Activated naive CD8-positive, alpha-beta T cell (primary cell): ENCODE measurements around the gene NSMF.
"Not testable (repeated sequence)": the region's sequence is repeated elsewhere in the genome, so short reads cannot be mapped to it uniquely, and the experiment has no call there.

ENCODE experiments used
- H3K27ac Mint-ChIP-seq: one replicate; pipeline ENCODE4 v1.8.0; 2021; ENCODE audit warnings: mixed read lengths
- H3K27me3 Mint-ChIP-seq: one replicate; pipeline ENCODE4 v1.8.0; 2021; ENCODE audit warnings: mixed read lengths
- H3K36me3 Mint-ChIP-seq: one replicate; pipeline ENCODE4 v1.8.0; 2021; ENCODE audit warnings: mixed read lengths
- H3K4me1 Mint-ChIP-seq: one replicate; pipeline ENCODE4 v1.8.0; 2021; ENCODE audit warnings: low read depth, mixed read lengths
- H3K4me3 Mint-ChIP-seq: one replicate; pipeline ENCODE4 v1.8.0; 2021; ENCODE audit warnings: mild to moderate bottlenecking, mixed read lengths
- H3K9me3 Mint-ChIP-seq: one replicate; pipeline ENCODE4 v1.8.0; 2021; ENCODE audit warnings: low read depth, mixed read lengths

The NSMF gene

DNA sequence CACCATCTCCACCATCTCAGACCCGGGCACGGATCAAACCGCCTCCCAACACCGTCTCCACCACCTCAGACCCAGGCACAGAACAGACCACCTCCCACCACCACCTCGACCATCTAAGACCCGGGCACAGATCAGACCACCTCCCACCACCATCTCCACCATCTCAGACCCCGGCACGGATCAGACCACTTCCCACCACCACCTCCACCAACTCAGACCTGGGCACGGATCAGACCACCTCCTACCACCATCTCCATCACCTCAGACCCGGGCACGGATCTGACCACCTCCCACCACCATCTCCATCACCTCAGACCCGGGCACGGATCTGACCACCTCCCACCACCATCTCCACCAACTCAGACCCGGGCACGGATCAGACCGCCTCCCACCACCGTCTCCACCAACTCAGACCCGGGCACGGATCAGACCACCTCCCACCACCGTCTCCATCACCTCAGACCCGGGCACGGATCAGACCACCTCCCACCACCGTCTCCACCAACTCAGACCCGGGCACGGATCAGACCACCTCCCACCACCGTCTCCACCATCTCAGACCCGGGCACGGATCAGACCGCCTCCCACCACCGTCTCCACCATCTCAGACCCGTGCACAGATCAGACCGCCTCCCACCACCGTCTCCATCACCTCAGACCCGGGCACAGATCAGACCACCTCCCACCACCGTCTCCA lies 7.4 kb upstream of the NSMF start:
- not testable (repeated sequence) for H3K27me3 Mint-ChIP-seq, H3K36me3 Mint-ChIP-seq, H3K9me3 Mint-ChIP-seq, H3K27ac Mint-ChIP-seq, H3K4me3 Mint-ChIP-seq
- peaks cover 20% of the 10 kb centered on the region for H3K4me1 Mint-ChIP-seq

DNA sequence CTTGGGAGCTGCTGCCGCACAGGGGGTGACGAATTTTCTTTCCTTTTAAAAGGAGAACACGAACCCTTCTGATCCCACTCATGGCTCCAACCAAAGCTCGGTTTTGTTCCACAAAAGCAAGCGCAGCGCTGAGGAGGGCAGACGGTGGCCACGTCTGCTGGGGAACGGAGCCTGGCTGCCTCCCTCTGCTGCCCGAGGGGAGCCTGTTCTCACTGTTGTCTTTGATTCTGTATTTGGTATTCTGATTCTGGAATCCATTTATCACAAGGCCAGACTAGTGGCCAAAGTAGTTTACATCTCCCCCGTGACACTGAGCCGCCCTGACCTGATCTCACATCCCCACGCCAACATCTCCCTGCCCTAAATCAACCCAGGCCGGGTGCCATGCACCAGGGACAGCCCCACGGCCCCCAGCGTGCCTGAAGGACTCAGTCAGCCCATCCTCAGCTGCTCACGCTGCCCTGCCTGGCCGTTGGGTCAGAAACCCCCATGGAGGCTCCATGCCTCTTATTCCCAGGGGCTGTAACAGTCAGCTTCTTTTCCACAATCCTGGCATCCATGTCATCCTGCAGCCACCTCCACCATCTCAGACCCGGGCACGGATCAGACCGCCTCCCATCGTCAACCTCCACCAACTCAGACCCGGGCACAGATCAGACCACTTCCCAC lies 6.7 kb upstream of the NSMF start:
- H3K9me3 Mint-ChIP-seq = no peaks in the 10 kb centered on the region
- peaks cover 1% of the 10 kb centered on the region for H3K36me3 Mint-ChIP-seq
- H3K4me3 Mint-ChIP-seq = no peak overlapping the region
- no peak overlapping the region for H3K27ac Mint-ChIP-seq
- no peaks in the 10 kb centered on the region for H3K27me3 Mint-ChIP-seq
- peaks cover 22% of the 10 kb centered on the region for H3K4me1 Mint-ChIP-seq

DNA sequence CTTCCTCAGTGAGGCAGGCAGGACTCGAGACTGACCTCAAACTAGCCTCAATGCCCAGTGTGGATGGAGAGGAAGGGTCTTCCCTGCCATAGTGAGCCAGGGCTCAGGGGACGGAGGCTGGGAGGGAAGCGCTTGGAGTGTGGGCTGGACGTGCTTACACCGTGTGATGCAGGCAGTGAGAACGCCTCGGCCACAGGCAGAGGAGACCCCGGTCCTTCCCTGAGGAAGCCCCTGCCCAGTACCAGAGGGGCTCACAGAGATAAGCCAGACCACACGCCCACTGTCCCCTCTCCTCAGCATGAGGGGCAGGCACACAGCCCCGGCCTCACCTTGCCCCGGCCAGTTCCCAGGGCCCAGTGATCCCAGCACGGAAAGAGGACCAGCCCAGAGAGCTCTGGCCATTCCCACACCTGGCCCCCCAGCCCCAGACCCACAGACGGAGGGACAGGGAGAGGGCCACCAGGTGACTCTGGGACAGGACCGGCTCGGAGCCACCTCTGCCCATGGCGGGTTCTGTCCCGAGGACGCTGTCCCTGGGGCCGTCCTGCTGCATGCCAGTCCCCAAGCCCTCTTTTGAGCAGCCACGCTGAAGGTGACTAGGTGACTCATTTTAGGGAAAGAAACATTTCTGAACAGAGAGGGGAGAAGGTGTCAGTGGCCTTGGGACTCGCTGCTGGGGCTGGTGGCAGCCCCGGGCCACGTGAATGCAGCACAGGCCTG lies 6.0 kb upstream of the NSMF start:
- no peaks in the 10 kb centered on the region for H3K27me3 Mint-ChIP-seq
- H3K4me1 Mint-ChIP-seq = peaks cover 19% of the 10 kb centered on the region
- H3K9me3 Mint-ChIP-seq = no peaks in the 10 kb centered on the region
- H3K4me3 Mint-ChIP-seq = no peak overlapping the region
- no peaks in the 10 kb centered on the region for H3K36me3 Mint-ChIP-seq
- H3K27ac Mint-ChIP-seq = no peak overlapping the region

DNA sequence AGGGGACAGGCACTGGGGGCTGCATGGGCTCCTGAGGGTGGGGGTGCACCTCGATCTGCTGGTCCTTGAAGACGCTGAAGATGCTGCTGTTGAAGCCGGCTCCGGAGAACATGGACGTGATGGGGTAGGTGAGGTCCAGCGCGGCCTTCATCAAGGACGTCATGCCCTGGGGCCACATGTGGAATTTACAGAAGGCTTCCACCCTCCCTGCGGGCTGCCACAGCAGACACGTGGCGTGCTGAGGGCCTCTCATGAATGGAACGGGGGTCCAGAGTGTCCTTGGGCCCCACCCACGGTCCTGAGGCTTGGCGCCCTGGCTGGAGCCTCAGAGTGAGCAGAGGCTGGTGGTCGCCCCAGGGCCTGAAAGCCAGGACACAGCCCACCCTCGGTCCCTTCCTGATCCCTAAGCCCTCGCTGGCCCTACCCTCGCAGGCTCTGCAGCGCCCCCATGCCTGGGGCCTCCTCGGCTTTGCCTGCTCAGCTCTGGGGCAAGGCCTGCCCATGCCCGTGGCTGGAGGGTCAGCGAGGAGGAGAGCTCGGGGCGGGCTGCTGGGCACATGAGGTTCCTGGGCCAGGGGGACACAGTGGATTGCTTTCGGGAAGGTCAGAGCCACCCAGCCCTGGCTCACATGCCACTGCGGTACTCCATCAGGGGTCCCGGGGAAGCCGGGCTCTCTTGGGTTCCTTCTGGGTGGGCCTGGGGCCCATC lies 5.3 kb upstream of the NSMF start:
- no peaks in the 10 kb centered on the region for H3K9me3 Mint-ChIP-seq
- H3K27ac Mint-ChIP-seq = no peak overlapping the region
- H3K4me3 Mint-ChIP-seq = no peak overlapping the region
- peaks cover 19% of the 10 kb centered on the region for H3K4me1 Mint-ChIP-seq
- no peaks in the 10 kb centered on the region for H3K27me3 Mint-ChIP-seq
- H3K36me3 Mint-ChIP-seq = no peaks in the 10 kb centered on the region

DNA sequence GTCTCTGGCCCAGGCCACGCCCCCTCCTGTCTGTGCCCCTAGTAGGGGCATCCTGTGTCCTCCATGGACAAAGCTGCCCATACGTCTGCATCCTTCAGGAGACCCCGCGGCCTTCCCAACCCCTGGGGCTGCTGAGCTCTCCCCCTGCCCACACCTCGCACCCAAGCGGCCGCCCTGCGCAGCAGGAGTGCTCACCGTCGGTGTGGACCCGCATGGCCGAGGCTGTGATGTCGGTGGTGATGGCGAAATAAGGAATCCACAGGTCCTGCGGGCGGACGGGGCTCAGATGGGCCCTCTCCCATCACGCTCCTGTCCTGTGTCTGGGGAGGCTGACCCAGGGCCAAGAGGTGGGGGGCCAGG lies 4.8 kb upstream of the NSMF start:
- Mint-ChIP-seq H3K9me3 (no peaks in the 10 kb centered on the region), H3K4me3 (no peak overlapping the region), H3K4me1 (peaks cover 18% of the 10 kb centered on the region), H3K27me3 (no peaks in the 10 kb centered on the region), H3K36me3 (no peaks in the 10 kb centered on the region), H3K27ac (no peak overlapping the region)

DNA sequence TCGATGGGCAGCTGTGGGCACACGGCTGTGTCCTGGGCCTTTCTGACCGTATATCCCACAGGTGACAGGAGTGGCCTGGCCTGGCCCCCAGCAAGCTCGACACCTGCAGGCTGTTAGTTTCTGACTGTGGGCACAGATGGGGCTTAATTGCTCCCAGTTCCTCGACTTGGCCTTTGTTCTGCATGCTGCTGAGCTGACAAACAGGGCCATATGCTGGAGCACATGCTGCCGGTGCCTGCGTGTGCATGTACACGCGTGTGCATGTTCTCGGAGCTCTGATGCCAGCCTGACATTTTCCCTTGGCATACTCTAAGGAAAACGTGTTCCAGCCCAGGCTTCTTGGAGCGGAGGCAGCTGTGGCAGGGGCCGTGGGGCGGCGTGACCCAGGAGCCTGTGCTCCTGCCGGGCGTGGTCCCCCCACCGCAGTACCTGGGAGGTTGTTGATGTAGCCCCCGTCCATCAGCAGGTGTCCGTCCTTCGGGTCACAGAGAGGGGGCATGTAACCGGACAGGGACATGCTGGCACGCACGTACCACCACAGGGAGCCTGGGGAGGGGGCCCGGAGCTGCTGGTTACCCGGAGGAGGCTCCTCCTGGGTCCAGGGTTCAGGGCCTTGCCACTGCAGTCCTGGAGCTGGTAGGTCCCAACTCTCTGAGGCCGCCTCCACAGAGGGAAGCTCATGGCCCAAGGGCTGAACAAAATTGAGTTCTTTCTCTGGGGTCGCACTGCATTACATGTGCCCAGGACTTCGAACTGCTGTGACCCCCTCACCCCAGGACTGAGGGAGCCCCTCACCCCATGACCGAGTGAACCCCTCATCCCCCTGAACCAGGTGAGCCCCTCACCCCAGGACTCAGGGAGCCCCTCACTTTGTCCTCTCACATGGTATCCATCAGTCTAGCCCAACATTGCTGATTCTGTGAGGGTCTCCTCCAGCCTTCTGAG lies 4.1 kb upstream of the NSMF start:
- H3K36me3 Mint-ChIP-seq = no peaks in the 10 kb centered on the region
- no peaks in the 10 kb centered on the region for H3K27me3 Mint-ChIP-seq
- peak overlapping the region; percentile 68 for H3K4me3 Mint-ChIP-seq
- H3K27ac Mint-ChIP-seq = peak overlapping the region; percentile 34
- no peaks in the 10 kb centered on the region for H3K9me3 Mint-ChIP-seq
- peaks cover 18% of the 10 kb centered on the region for H3K4me1 Mint-ChIP-seq

DNA sequence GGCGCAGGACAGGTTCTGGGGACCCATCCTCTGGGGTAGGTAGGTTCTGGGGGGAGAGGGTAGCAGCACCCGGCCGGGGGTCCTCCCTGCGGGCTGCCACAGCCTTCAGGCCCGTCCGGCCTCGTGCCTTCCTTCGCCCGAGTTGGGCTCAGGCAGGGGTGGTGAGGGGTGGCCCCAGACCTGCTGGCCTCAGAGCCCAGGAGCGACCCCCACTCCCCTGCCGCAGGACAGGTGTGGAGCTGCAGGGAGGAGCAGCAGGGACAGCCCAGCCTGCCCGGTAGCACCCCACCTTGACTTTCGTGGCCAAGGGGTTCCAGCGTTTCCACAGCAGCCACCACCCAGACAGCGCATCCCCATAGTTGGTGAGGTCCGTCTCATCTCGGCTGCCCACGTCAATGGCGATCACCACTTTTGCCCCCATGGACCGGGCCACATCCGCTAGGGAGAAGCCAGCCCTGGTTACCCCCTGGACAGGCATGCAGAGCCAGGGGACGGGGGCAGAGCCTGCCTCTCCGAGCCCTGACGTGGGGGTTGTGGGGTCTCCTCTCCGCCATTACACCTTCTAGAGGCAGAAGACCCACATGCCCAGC lies 3.4 kb upstream of the NSMF start:
- Mint-ChIP-seq H3K27ac (peak overlapping the region; percentile 34), H3K4me1 (peaks cover 18% of the 10 kb centered on the region), H3K36me3 (no peaks in the 10 kb centered on the region), H3K27me3 (no peaks in the 10 kb centered on the region), H3K4me3 (peak overlapping the region; percentile 76), H3K9me3 (no peaks in the 10 kb centered on the region)

DNA sequence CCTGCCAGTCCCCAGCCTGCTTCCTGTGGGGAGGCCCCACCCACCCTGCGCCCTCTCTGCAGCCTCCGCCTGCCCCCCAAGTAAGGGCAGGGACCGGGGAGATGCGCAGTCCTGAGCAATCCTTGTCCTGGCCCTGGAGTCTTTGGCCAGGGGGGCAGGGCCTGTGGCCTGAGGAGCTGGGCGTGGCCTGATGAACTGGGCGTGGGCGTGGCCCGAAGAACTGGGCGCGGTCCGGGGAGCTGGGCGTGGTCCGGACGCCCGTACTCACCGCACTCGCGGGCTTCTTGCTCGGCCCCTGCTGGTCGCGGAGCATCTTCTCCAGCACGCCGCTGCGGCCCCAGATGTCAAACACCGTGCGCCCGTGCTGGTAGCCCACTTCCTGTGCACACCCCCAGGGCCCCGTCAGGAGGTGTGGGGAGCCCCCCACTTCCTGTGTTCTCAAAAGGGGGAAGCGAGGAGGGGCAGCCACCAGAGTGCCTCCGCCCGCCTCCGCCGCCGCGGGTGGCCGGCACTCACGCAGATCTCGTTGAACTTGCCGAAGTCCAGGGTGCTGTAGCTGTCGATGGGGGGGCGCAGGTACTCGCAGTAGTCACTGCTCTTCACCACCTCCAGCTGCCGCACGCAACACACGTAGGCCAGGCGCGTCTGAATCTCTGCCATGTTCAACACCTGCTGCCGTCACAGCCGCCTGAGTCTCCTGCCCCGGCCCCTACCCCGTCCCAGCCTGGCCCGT lies 2.7 kb upstream of the NSMF start:
- Mint-ChIP-seq H3K4me1 (peaks cover 20% of the 10 kb centered on the region), H3K4me3 (peak overlapping the region; percentile 76), H3K9me3 (no peaks in the 10 kb centered on the region), H3K36me3 (no peaks in the 10 kb centered on the region), H3K27me3 (no peaks in the 10 kb centered on the region), H3K27ac (peak overlapping the region; percentile 81)

DNA sequence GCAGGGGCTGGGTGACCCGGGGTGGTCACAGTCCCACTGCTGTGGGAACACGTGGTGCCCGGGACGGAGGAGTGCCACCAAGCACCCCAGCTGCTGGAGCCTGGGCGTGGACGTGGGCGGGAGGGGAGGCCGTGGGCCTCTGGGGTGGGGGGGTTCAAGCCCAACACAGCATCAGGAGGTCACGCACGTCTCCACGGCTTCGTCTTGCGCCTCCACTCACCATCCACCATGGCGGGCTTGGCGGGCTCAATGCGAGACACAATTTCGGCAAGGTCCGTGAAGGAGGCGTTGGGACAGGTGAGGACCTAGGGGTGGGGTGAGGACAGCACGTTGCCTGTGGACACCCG lies 2.2 kb upstream of the NSMF start:
- Mint-ChIP-seq H3K27ac (peak overlapping the region; percentile 28), H3K4me1 (peaks cover 23% of the 10 kb centered on the region), H3K4me3 (peak overlapping the region; percentile 52), H3K27me3 (no peaks in the 10 kb centered on the region), H3K9me3 (no peaks in the 10 kb centered on the region), H3K36me3 (no peaks in the 10 kb centered on the region)

DNA sequence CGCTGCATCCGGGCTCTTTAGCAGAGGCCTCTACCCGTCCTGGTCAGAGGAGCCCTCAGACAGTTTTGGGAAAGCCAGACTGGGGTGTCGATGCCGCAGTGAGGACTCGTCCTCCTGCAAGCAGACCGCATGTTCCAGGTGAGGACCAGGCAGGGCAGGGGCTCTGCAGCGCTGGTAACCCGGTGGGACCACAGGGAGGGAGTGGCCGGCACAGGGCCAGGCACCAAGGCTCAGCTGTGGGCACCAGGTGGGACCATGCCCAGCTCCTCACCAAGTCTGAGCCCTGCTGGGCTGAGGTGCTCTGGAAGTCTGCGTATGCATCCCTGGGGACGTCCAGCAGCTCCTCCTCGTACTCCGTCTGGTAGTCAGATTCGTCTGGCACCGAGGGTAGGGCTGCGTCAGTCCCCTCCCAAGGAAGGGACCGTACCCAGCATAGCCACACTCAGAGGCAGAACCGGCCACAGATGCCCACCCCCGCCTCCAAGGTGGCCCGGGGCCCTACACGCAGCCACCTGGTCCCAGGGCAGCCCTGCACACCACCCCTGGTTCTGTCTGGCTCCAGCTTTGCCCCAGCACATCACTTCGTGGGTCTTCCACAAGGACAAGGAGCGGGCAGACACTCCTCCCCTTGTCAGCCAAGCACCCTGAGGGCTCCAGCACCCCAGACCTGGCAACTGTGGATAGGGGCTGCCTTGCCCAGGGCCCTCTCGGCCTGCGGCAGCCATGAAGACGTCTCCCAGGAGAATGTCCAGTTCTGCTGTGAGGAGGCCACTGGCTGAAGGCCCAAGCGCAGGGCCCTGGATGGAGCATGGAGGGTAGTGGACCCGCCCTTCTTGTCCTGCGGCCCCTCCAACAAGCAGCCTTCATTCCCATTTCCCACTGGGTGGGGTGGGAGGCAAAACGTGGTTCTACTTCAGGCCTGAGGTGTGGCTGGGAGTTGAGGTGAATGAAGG lies 1.5 kb upstream of the NSMF start:
- no peaks in the 10 kb centered on the region for H3K27me3 Mint-ChIP-seq
- no peaks in the 10 kb centered on the region for H3K36me3 Mint-ChIP-seq
- peaks cover 26% of the 10 kb centered on the region for H3K4me1 Mint-ChIP-seq
- no peaks in the 10 kb centered on the region for H3K9me3 Mint-ChIP-seq
- peak overlapping the region; percentile 52 for H3K4me3 Mint-ChIP-seq
- H3K27ac Mint-ChIP-seq = peak overlapping the region; percentile 28

DNA sequence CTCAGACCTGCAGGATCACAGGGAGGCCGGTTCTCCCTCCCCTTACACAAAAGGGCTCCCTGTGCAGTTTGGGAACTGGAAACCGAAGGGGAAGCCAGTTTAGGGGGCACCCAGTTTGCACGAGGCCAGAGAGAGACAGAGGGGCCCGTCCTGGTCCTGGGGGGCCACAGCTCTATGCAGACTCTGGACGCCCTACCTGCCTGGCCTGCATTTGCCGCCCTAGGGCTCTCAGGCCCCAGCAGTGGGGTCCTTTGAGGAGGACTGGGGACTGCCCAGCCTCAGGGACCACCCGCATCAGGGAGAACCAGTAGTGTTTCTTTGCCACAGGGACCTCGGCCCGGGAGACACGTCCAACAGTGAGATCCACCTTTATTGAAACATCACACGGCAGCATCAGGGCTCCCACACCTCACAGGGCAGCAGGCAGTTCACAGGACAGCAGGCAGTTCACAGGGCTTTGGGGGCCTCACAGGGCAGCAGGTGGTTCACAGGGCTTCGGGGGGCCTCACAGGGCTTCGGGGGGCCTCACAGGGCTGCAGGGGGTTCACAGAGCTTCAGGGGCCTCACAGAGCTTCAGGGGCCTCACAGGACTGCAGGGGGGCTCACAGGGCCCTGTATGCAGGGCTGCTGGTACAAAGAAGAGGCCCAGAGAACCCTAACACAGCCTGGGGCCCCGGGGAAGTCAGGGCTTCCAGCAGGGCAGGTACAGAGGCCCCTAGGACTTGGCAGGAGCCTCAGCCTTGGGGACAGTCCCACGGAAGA lies 648 bp upstream of the NSMF start:
- no peaks in the 10 kb centered on the region for H3K9me3 Mint-ChIP-seq
- H3K36me3 Mint-ChIP-seq = no peaks in the 10 kb centered on the region
- H3K27me3 Mint-ChIP-seq = no peaks in the 10 kb centered on the region
- H3K4me3 Mint-ChIP-seq = peak overlapping the region; percentile 52
- H3K4me1 Mint-ChIP-seq = peaks cover 27% of the 10 kb centered on the region
- H3K27ac Mint-ChIP-seq = peak overlapping the region; percentile 64
